Measurements from ENCODE around the gene BCAN.
A peak's percentile ranks its signal among the peaks of the same experiment; 100 is the strongest.

The BCAN gene

DNA sequence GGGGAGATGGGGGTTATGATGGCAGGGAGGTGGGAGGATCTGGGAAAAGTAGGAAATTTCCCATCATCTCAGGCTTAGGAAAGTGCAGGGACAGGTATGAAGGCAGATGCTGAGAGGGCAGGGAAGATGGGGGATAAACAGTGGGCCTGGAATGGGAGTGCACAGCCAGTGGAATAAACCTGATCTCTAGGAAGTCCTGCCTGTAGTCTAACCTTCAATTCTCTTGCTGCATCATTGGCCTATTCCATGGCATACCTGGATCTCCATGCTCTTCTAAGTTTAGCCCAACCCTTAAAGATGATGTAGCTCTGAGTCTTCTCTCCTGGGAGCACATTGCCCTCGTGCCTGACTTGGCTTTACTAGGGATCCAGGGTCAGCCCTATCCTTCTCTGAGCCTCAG, 2.7 kb downstream of the BCAN start:
- no peak for DNase-seq

DNA sequence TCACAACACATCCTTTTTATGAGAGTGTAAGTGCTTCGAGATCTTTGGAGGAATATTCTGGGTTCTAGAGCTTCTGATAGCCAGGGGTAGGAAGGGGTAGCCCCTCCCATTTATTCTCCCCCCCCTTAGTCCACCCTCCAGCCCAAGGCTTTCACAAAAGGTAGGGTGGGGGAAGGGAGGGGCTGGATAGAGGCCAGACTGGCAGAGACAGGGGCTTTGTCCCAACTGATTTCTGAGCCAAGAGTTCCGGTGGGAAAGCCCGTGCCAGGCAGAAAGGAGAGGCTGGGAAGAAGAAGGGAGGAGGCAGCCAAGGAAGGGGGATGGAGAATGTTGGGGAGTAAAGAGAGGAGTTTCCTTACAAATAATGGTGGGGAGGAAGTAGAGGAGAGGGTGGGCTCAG, 3.1 kb downstream of the BCAN start:
- no peak for DNase-seq

DNA sequence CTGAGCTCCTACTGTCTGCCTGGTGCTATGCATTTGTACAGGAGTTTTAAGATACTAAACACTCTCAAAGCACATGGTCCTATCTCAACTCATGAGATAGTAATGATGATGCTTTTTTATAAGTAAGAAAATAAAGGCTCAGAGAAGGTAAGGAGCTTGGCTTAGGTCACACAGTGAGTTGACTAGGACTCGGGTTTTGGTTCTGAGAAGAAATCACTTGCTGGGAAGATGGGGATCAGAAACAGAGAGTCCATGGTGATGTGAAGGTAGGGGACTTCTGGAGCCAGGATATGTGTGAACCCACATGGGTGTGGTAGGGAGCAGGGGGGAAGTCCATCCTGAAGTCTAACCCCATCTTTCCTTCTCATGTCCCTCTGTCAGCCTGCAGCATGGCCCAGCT, 3.7 kb downstream of the BCAN start:
- no peak for DNase-seq

DNA sequence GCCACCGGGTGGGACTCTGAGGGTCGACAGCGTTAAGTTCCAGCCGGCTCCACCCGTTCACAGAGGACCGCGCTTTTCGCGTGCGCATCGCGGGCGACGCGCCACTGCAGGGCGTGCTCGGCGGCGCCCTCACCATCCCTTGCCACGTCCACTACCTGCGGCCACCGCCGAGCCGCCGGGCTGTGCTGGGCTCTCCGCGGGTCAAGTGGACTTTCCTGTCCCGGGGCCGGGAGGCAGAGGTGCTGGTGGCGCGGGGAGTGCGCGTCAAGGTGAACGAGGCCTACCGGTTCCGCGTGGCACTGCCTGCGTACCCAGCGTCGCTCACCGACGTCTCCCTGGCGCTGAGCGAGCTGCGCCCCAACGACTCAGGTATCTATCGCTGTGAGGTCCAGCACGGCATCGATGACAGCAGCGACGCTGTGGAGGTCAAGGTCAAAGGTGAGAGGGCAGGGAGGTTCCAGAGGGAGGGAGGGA, 4.9 kb downstream of the BCAN start:
- DNase-seq, result no peak

DNA sequence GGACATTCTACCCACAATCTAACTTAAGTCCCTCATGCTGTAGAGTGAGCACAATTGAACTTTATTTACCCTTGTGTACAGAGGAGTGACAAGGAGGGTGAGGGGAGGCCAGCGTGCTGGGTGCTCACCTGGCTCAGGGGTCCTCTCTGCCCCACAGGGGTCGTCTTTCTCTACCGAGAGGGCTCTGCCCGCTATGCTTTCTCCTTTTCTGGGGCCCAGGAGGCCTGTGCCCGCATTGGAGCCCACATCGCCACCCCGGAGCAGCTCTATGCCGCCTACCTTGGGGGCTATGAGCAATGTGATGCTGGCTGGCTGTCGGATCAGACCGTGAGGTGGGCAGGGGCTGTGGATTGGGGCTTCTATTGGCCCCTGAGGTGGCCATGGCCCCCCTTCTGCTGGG, 5.4 kb downstream of the BCAN start:
- DNase-seq, result no peak

DNA sequence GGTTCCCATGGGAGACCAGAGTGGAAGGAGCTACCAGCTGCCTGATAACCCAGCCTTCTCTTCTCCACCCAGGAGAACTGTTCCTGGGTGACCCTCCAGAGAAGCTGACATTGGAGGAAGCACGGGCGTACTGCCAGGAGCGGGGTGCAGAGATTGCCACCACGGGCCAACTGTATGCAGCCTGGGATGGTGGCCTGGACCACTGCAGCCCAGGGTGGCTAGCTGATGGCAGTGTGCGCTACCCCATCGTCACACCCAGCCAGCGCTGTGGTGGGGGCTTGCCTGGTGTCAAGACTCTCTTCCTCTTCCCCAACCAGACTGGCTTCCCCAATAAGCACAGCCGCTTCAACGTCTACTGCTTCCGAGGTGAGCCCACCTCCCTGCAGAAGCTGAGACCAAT, 6.6 kb downstream of the BCAN start:
- no peak for DNase-seq

DNA sequence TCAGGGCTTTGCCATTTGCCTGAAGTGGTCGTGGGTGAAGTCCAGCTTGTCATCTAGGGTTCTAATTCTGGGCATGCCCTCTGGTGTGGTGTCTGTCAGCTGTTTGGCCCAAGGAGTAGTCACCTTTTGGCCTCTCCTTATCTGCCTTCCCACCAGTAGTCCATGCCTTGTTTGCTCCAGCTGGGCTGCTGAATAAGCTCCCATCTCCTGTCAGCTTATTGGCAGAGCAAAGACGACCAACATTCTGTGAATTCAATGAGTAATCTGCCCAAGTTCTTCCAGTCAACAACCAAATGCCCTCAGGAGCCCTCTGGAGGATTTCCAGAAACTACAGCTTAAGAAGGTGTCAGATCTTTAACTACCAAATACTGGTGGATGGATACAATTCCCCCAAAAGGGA, 7.0 kb downstream of the BCAN start:
- DNase-seq, result no peak

DNA sequence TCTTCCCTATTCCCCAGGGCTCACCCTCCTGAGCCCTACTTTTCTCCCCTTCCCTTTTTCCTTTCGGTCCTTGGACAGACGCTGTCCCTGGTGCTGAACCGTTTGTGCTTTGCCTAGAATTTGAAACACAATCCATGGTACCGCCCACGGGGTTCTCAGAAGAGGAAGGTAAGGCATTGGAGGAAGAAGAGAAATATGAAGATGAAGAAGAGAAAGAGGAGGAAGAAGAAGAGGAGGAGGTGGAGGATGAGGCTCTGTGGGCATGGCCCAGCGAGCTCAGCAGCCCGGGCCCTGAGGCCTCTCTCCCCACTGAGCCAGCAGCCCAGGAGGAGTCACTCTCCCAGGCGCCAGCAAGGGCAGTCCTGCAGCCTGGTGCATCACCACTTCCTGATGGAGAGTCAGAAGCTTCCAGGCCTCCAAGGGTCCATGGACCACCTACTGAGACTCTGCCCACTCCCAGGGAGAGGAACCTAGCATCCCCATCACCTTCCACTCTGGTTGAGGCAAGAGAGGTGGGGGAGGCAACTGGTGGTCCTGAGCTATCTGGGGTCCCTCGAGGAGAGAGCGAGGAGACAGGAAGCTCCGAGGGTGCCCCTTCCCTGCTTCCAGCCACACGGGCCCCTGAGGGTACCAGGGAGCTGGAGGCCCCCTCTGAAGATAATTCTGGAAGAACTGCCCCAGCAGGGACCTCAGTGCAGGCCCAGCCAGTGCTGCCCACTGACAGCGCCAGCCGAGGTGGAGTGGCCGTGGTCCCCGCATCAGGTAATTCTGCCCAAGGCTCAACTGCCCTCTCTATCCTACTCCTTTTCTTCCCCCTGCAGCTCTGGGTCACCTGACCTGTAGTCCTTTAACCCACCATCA, 10.4 kb downstream of the BCAN start:
- DNase-seq, result no peak

DNA sequence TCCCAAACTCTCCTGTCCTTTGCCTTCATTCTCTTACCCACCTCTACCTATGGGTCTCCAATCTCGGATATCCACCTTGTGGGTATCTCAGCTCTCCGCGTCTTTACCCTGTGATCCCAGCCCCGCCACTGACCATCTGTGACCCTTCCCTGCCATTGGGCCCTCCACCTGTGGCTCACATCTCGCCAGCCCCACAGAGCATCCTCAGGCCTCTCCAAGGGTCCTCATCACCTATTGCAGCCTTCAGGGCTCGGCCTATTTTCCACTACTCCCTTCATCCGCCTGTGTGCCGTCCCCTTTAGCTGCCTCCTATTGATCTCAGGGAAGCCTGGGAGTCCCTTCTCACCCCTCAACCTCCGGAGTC, 11.1 kb downstream of the BCAN start:
- DNase-seq, result no peak

DNA sequence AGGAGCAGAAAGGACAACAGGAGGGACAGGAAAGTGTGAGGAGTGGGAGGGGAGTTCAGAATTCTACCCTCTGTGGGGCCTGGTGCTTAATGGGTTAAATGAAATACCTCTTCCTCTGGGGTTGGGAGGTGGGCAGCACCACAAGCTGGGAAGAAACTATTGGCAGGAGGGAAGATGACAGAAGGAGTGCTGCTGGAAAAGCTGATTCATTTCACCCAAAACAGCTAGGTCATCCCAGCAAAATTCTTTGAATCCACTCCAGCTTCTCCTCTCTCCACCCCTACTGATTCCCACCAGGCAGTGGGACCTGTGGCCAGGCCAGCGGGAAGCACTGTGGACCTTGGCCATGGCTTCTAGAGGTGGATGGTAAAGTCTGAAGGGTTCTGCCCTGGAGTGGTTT, 12.8 kb downstream of the BCAN start:
- no peak for DNase-seq

DNA sequence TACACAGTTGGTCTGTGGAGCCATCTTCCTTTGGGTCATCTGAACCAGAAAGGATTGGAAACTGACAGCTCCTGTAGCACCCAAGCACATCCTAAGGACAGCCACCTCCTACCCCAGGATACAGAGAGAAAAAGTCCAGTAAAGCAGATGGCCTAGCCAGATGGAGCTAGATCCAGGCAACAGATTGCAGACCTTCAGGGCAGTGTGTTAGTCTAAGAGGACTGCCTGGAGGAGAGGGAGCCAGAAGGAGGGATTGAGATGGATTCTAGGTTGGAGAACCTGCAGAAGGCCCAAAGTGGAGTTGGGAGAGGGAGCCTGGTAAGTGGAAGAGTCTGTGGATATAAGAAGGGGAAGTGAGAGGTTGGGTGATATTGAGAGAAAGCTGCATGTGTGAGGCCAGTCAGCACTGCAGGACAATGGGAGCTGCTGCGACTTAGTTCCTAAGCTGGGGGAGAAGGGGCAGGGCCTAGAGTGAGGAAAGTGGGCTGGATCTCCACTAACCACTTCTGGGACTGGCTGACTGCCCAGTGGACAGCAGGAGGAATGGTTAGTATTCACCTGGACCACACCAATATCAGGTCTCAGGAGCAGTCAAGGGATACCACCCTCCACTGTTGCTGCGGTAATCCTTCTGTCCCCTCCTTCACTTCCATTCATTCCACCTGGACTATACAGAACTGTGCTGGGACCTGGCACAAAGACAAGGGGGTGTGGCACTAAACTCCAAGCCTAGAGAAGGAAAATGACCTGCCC, 13.4 kb downstream of the BCAN start:
- no peak for DNase-seq

DNA sequence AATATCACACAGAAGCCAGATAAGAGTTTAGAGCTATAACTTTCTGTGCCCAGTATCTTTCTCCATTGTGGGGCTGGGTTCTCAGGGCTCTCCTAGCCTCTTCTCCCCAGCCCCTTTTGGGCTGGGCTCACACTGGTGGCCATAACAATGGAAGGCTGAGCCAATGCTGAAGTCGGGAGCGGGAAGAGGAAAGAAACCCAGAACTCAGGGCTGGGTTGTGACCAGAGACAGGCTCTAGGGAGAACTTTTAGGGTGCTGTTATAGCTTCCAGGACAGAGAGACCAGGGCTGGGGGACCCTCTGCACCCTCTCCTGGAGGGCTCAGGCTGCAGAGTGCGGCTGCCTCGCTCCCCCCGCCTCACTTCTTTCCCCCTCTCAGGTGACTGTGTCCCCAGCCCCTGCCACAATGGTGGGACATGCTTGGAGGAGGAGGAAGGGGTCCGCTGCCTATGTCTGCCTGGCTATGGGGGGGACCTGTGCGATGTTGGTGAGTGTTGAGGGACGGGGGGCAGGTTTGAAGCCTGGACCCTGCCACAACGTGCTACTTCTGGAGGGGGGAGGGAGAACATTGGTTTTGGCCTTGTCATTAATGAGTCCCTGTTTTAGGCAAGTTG, 14.1 kb downstream of the BCAN start:
- no peak for DNase-seq

DNA sequence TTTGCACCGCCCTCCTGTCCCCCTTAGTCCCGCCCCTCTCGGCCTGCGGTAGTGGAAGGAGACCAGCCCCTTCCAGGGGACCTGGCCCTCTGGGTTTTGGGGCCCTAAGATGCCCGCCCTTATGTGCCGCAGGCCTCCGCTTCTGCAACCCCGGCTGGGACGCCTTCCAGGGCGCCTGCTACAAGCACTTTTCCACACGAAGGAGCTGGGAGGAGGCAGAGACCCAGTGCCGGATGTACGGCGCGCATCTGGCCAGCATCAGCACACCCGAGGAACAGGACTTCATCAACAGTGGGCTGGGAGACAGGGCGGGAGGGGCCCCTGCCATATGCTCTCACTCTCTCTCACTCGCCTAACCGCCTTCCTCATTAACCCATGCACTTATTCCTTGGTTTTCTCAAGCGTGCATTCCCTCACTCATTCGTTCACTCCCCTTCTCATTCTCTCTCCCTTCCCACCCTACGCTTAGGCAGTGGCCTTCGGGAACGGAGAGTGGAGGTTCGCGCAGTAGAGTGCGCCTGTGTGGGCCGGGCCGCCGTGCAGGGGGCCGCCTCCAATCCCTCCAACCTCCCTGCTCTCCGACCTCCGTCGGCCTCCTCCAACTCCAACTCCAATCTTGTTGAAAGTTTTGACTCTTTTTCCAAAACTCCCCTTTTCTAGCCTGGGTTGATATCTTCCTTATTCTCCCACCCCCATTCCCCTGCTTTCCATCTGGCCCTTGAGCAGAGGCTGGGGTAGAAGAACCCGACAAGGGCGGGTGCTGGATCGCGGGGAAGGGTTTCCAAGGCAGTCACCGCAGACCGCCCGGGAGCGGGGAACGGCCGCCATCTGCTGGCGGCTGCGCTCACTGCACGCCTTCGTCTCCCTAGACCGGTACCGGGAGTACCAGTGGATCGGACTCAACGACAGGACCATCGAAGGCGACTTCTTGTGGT, 15.2 kb downstream of the BCAN start:
- DNase-seq, result peak; percentile 70

DNA sequence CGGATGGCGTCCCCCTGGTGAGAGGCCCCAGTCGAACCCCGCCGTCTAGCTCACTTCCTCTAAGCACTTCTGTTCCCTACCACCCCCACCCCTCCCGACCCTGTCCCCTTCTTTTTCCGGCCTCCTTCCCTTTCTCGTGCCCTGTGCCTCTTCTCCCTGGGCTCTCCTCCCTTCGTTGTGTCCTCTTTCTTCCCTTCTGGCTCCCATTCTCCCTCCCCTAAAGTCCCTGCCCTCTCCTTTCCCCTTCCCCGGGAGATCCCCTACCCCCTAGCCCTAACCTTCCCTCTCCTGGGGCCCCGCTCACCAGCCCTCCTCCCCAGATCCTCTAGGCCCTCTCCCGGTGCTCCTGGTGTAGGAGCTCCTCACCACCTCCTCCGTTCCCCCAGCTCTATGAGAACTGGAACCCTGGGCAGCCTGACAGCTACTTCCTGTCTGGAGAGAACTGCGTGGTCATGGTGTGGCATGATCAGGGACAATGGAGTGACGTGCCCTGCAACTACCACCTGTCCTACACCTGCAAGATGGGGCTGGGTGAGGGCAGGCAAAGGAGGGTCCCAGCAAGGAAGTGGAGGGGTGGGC, 15.9 kb downstream of the BCAN start:
- no peak for DNase-seq

DNA sequence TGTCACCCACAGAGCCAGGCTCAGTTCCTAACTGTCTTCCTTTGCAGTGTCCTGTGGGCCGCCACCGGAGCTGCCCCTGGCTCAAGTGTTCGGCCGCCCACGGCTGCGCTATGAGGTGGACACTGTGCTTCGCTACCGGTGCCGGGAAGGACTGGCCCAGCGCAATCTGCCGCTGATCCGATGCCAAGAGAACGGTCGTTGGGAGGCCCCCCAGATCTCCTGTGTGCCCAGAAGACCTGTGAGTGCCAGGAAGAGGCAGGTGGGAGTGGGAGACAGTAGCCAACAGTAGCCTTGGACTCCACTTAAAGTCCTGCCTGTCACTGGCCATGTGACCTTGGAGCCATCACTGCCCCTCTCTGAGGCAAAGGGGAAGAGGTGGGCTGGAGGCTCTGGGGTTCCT, 16.6 kb downstream of the BCAN start:
- no peak for DNase-seq

DNA sequence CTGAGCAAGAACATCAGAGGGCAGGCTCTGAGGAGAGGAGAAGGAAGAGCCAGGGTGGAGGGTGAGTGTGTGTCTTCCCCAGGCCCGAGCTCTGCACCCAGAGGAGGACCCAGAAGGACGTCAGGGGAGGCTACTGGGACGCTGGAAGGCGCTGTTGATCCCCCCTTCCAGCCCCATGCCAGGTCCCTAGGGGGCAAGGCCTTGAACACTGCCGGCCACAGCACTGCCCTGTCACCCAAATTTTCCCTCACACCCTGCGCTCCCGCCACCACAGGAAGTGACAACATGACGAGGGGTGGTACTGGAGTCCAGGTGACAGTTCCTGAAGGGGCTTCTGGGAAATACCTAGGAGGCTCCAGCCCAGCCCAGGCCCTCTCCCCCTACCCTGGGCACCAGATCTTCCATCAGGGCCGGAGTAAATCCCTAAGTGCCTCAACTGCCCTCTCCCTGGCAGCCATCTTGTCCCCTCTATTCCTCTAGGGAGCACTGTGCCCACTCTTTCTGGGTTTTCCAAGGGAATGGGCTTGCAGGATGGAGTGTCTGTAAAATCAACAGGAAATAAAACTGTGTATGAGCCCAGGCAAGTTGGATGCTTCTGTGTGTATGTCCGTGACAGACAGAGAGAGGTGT, 17.1 kb downstream of the BCAN start:
- no peak for DNase-seq

DNA sequence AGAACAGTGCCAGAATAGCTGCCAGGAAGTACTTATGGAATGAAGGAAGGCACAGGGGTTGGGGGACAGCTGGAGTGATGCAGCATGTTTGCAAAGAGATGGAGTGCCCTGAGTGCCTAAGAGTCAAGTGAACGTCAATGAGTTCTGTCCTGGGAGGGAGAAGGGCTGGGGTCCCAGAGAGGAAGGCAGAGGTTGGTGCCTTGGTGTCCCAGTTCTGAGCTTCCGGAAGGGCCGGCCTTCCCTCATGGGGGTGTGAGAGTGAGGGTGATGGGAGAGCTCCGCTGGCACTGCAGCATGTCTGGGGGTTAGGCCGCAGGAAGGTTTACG, 17.7 kb downstream of the BCAN start:
- no peak for DNase-seq

DNA sequence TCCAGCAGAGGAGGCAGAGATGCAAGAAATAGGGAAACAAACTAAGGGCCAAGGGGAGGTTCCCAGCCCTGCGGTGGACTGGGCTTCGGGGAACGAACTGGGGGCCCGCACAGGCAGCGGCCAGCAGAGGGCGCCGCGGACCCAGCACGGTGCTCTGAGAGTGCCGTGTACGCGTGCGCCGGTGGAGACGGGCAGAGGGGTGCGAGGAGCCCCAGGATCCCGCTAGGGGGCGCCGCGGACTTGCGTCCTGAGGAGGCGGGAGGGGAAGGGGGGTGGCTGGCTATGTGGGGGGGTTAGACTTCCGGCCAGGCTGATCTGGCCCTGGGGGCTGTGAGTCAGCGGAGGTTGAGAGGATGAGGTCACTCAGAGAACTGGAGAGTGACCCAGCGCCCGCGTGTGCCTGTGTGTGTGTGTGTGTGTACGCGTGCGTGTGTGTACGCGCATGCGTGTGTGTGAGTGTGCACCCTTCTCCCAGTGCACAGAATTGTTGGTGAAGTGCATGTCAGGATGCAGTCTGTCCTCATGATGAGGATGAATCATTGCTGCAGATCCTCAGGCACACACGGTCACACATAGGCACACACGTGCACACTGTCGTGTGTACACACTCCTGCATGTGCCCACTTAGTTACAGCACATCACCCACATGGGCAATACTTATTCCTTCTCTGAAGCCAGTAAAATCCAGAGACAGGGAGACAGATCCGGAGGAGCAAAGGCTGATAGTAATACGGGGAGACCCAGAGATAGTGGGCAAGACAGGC, 18.3 kb downstream of the BCAN start:
- DNase-seq, result peak; percentile 79

DNA sequence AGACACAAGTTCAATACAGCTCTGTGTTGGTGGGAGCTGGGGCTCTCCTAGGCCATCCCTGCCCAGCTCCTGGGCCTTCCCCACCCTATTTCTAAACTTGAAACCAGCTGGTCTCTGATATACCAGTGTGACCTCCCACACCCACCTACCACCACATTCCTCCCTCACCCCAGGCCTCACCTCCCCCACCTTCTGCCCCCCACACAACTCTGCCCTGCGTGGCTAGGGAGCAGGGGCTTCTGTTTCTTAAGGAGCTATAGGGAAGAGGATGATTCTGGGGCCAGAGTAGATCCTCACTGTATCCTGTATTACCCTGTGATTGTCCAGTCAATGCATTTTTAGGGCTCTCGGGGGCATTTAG, 18.8 kb downstream of the BCAN start:
- no peak for DNase-seq

DNA sequence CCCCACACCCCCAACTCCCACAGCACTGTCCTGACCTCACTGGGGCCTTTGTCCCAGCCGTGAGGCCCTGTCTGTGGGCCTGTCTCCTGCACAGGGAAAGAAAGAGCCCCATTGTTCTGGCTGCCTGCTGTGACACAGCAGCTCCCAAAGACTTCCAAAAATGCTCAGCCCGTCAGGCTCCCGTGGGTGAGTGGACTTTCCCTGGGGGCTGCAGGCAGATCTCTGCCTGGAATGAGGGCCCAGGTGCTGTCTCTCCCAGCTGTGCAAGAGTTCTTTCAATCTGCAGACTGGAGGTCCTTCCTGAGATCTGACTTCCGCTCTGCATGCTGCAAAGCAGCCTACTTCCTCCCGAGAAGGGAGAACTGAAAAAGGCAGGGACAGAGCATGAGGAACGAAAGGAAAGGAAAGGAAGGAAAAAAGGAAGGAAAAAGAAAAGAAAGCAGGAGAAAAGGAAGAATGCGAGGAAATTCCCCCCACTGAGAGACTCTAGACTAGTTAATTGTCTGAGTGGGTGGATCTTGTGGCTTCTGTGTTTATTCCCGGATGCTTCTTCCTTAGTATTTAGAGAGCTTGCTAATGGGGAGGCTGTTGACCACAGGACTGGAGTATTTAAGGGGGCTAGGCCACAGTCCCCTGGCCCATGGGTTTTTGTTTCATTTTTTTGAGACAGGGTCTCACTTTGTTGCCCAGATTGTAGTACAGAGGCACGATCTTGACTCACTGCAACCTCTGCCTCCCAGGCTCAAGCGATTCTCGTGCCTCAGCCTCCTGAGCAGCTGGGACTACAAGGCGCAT, 20.3 kb downstream of the BCAN start:
- no peak for DNase-seq

DNA sequence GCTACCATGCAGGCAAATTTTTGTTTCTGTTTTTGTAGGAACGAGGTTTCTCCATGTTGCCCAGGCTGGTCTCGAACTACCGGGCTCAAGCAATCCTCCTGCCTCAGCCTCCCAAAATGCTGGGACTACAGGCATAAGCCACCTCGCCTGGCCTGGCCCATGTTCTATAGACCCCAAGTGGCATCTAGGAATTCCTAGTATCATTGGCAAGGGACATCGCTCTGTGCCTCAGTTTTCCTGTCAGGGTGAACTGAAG, 20.8 kb downstream of the BCAN start:
- no peak for DNase-seq
